Bronchial smooth muscle cell (primary cell): Measurements from ENCODE around the gene SNPH. TPM values are rescaled to one million over a fixed set of nuclear protein-coding genes. Genes with fewer than 3 reads are reported as not detected.

ENCODE experiments used
- total RNA-seq: library from RNA; depleted of rRNA; stranded (reverse); fragments of >200 nt; gene quantifications from 2 replicates; pipeline ENCODE4 v1.2.1, GENCODE V29; 2014

Gene SNPH
- total RNA-seq = 6.7 and 9.6 TPM in 2 replicates

DNA sequence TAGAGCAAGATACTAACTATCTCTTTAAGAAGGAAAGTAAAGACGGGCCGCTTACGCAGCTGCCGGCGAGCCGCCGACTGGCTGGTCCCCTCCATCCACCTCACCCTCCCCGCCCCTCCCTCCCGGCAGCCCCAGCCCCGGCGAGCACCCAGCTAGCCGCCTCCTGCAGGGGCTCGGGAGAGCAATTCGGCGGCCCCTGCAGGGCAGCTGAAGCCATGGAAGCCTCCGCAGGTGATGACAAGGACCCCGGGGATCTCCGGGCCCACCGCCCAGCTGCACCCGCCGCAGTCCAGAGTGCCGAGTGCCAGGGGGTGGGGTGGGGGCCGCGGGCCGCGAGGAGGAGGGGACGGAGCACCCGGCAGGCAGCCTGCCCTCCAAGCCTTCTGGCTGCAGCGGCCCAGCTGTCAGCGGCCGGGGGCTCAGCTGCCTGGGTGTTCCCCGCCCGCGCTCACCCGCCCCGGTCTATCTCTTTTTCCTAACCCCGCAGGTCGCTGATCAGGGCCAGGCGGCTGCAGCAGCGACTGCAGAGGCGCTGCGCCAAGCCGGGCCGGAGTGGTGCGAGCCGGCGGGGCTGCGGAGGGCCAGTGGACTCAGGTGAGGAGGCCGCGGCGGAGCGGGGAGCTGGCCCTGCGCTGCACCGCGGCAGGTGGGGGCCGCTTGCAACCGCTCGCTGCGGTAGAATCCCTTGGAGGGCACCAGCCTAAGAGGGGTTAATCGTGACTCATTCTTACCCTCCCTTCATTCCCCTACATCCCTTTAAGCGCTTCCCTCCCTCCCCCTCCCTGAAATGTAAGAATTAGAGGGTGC lies at the start of gene SNPH:
Gene SNPH (plus strand): TSS at position 128 of the 807 bp plus-strand sequence. CDS start 29,946 bp downstream, outside the sequence.

DNA sequence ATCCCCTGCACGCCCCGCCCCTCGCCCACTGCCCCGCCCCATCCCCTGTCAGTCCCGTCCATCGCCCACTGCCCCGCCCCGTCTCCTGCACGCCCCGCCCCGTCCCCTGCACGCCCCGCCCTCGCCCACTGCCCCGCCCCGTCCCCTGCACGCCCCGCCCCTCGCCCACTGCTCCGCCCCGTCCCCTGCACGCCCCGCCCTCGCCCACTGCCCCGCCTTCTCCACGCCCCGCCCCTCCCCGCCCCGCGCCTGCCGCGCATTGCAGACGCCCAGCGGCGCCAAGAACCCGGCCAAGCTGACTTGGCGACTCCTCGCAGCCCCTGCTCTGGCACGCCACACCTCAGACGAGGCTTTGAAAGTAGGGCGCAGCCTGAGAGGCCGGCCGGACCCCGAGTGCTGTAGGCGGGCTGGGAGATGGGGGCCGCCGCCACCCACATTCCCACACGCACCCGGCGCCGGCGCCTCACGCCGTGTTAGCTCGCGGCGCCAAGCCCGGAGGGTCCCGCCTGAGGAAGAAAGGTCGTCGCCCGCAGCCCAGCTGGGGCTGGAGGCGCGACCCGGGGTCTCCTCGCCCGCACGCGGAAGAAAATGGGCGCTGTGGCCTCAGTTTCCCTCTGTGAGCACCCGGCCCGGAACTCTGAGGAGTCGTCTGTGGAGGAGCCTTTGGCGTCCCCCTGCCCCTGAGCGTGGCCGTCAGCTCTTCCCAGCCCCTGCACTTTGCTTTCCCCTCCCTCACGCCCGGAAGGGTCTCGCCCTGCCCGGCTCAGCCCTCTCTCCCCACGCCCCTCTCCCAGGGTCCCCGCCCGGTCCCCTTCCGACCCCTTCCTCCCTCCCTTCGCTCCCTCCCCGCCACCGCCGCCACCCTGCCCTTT lies 40.1 kb upstream of the SNPH start, which contains the start of gene RAD21L1:
Gene RAD21L1 (plus strand): TSS at position 262 of the 872 bp plus-strand sequence. CDS start 2,410 bp downstream, outside the sequence.

GRCh38 chr20:1328680-1329330 lies 62.7 kb downstream of the SNPH start, which contains the start of gene SDCBP2:
SDCBP2 (minus strand) TSS chr20:1329139; CDS start chr20:1320416, 8,723 bp downstream.

Other genes starting within 250 kb of the SNPH start
- gene PSMF1, start 147.7 kb upstream of the SNPH start, total RNA-seq = 16.4 and 19.1 TPM in 2 replicates
- not detected in 2 replicates for gene TMEM74B, start 81.3 kb upstream of the SNPH start, total RNA-seq
- gene C20orf202, start 62.8 kb upstream of the SNPH start, total RNA-seq = not detected in 2 replicates
- under 0.01 TPM in 1 of 2 replicates, not detected in the other for gene RAD21L1, start 40.2 kb upstream of the SNPH start, total RNA-seq
- 1.4 and 1.9 TPM in 2 replicates for gene SDCBP2, start 62.8 kb downstream of the SNPH start, total RNA-seq
- gene FKBP1A, start 126.8 kb downstream of the SNPH start, total RNA-seq = 119 and 123 TPM in 2 replicates
- 15.6 and 16.7 TPM in 2 replicates for gene NSFL1C, start 200.6 kb downstream of the SNPH start, total RNA-seq
- not detected in 2 replicates for gene SIRPB2, start 225.1 kb downstream of the SNPH start, total RNA-seq